ENCODE data around the gene KCNMA1.

KCNMA1 gene

DNA sequence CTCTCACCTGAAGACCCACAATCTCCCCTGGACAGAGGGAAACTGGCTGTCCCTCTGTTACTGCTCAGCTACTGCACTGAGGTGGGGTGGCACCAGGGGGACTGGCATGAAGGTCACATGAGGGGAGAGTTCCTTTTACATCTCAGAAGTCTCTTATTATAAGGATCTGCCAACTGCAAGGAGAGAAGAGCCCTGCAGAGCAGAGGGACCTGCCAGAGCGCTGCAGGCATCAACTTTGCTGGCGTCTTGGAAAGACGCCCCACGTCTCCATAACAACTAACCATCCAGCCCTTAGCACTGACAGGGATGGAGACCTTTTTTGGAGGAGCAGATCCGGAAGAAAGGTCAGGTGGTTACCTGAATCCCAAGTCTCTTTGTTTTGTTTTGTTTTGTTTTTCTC lies 218.6 kb downstream of the KCNMA1 start:
- Histone ChIP-seq H3K27me3 (replicated peaks; ENCODE audit: control insufficient read depth, insufficient read depth, low read length) (no peaks in the 10 kb centered on the region; the same call in none of the 2 replicates), H3K36me3 (ENCODE audit: control insufficient read depth, insufficient read depth, low read length) (no peaks in the 10 kb centered on the region), H3K4me3 (replicated peaks; ENCODE audit: low read depth, low read length) (no peak overlapping the region)
- no peak for DNase-seq (ENCODE audit: extremely low read depth, insufficient read length)
- TF ChIP-seq, protein P1, sequence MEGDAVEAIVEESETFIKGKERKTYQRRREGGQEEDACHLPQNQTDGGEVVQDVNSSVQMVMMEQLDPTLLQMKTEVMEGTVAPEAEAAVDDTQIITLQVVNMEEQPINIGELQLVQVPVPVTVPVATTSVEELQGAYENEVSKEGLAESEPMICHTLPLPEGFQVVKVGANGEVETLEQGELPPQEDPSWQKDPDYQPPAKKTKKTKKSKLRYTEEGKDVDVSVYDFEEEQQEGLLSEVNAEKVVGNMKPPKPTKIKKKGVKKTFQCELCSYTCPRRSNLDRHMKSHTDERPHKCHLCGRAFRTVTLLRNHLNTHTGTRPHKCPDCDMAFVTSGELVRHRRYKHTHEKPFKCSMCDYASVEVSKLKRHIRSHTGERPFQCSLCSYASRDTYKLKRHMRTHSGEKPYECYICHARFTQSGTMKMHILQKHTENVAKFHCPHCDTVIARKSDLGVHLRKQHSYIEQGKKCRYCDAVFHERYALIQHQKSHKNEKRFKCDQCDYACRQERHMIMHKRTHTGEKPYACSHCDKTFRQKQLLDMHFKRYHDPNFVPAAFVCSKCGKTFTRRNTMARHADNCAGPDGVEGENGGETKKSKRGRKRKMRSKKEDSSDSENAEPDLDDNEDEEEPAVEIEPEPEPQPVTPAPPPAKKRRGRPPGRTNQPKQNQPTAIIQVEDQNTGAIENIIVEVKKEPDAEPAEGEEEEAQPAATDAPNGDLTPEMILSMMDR (IDR thresholded peaks at IDR 0.05; ENCODE audit: insufficient read depth, low read length, poor library complexity, severe bottlenecking) = no peak

- Histone ChIP-seq H3K4me3 (replicated peaks; ENCODE audit: low read depth, low read length) (no peak overlapping the region), H3K36me3 (ENCODE audit: control insufficient read depth, insufficient read depth, low read length) (no peaks in the 10 kb centered on the region), H3K27me3 (replicated peaks; ENCODE audit: control insufficient read depth, insufficient read depth, low read length) (no peaks in the 10 kb centered on the region; the same call in none of the 2 replicates)
- no peak for DNase-seq (ENCODE audit: extremely low read depth, insufficient read length)
- TF ChIP-seq, protein P1 (IDR thresholded peaks at IDR 0.05; ENCODE audit: insufficient read depth, low read length, poor library complexity, severe bottlenecking) = no peak
Observed at GRCh38 chr10:77417806-77418640, 219.6 kb downstream of the KCNMA1 start.

DNA sequence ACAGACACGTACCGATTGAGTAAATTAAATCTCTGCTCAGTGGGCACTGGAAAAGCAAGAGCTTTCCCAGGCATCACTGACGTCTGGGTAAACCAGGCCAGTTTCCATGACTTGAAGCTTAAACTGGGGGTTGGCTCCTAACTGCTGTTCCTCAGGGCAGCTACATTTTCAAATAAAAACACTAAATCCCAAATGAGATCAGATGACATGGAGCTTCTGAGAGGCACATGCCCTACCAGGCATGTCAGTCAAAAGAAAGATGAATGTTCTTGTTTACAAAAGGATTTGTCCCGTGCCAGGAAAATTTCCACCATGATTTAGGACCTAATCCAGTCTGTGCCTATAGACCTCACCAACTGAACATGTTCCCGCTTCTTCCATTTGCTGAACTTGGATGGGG lies 220.2 kb downstream of the KCNMA1 start:
- no peak overlapping the region for H3K4me3 ChIP-seq (replicated peaks; ENCODE audit: low read depth, low read length)
- no peaks in the 10 kb centered on the region for H3K36me3 ChIP-seq (ENCODE audit: control insufficient read depth, insufficient read depth, low read length)
- no peak for DNase-seq (ENCODE audit: extremely low read depth, insufficient read length)
- TF ChIP-seq, protein P1 (IDR thresholded peaks at IDR 0.05; ENCODE audit: insufficient read depth, low read length, poor library complexity, severe bottlenecking) = no peak
- no peaks in the 10 kb centered on the region; the same call in none of the 2 replicates for H3K27me3 ChIP-seq (replicated peaks; ENCODE audit: control insufficient read depth, insufficient read depth, low read length)

GRCh38 chr10:77416311-77417135 lies 221.1 kb downstream of the KCNMA1 start:
- TF ChIP-seq, protein P1 (IDR thresholded peaks at IDR 0.05; ENCODE audit: insufficient read depth, low read length, poor library complexity, severe bottlenecking) = no peak
- no peak overlapping the region for H3K4me3 ChIP-seq (replicated peaks; ENCODE audit: low read depth, low read length)
- no peaks in the 10 kb centered on the region; the same call in none of the 2 replicates for H3K27me3 ChIP-seq (replicated peaks; ENCODE audit: control insufficient read depth, insufficient read depth, low read length)
- no peaks in the 10 kb centered on the region for H3K36me3 ChIP-seq (ENCODE audit: control insufficient read depth, insufficient read depth, low read length)
- no peak for DNase-seq (ENCODE audit: extremely low read depth, insufficient read length)

DNA sequence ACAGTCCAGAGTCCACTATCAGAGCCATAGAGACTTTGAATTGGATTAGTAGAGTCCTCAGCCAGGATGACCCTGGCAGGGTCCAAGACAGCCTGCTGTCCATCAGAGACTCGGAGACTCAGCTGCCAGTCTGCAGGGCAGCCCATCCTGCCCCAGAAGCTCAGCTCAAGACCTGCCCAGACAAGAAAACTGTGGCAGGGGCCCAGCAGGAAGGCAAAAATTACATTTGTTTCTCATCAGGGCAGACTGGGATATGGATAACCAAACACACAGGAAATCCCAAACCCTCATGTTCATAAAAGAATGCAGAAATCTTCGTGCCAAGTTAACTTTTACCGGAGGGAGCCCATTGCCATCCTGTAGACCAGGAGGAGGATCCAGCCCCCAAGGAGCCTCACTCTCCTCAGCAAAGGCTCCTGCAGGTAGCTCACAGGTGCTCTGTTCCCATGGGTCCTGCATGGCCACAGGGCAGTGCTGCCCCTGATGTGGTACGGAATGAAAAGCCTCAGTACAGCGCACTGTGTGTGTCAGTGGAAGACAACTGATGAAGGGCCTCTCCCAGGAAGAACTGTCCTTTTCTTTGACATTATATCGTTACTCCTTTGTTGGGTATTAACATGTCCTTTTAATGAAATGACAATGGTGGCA lies 222.2 kb downstream of the KCNMA1 start:
- TF ChIP-seq, protein P1 (IDR thresholded peaks at IDR 0.05; ENCODE audit: insufficient read depth, low read length, poor library complexity, severe bottlenecking) = no peak
- DNase-seq (ENCODE audit: extremely low read depth, insufficient read length) = no peak
- Histone ChIP-seq H3K27me3 (replicated peaks; ENCODE audit: control insufficient read depth, insufficient read depth, low read length) (no peaks in the 10 kb centered on the region; the same call in none of the 2 replicates), H3K4me3 (replicated peaks; ENCODE audit: low read depth, low read length) (no peak overlapping the region), H3K36me3 (ENCODE audit: control insufficient read depth, insufficient read depth, low read length) (no peaks in the 10 kb centered on the region)
